Osteoblast (primary cell): Measurements from ENCODE around the gene INSIG2. TPM values are rescaled to one million over a fixed set of nuclear protein-coding genes. Genes with fewer than 3 reads are reported as not detected.
"Not testable (repeated sequence)": the region's sequence is repeated elsewhere in the genome, so short reads cannot be mapped to it uniquely, and the experiment has no call there.

ENCODE experiments used
- DNase-seq: peaks from one replicate; pipeline ENCODE4 v3.0.0; 2011; ENCODE audit warnings: low spot score, mixed read lengths; ENCODE audit not compliant: insufficient read length; ENCODE audit errors: missing footprints
- H2AFZ ChIP-seq: 2 replicates; pipeline ENCODE4 v1.6.0; 2011; ENCODE audit warnings: mild to moderate bottlenecking, low read length
- H3K27ac ChIP-seq: 2 replicates; pipeline ENCODE4 v1.5.1; 2011; ENCODE audit warnings: mild to moderate bottlenecking, low read depth, low read length, moderate library complexity
- H3K27me3 ChIP-seq: 2 replicates; pipeline ENCODE4 v1.6.0; 2012; ENCODE audit warnings: mild to moderate bottlenecking, control low read depth, inconsistent platforms, low read length, moderate library complexity; ENCODE audit not compliant: insufficient read depth
- H3K36me3 ChIP-seq: 2 replicates; pipeline ENCODE4 v1.5.1; 2011; ENCODE audit warnings: mild to moderate bottlenecking, low read length, control low read depth, moderate library complexity; ENCODE audit not compliant: insufficient read depth
- H3K4me1 ChIP-seq: 2 replicates; pipeline ENCODE4 v1.5.1; 2011; ENCODE audit warnings: mild to moderate bottlenecking, low read length, control low read depth, moderate library complexity; ENCODE audit not compliant: insufficient read depth
- H3K4me2 ChIP-seq: 2 replicates; pipeline ENCODE4 v1.6.0; 2011; ENCODE audit warnings: mild to moderate bottlenecking, low read length; ENCODE audit not compliant: insufficient read depth
- H3K4me3 ChIP-seq: fragments of 200-600 bp; sonication (generic); 3 replicates; pipeline ENCODE4 v1.5.1; 2012; ENCODE audit warnings: mild to moderate bottlenecking, low read length, inconsistent platforms; ENCODE audit not compliant: insufficient read depth
- H3K79me2 ChIP-seq: 2 replicates; pipeline ENCODE4 v1.6.0; 2012; ENCODE audit warnings: mild to moderate bottlenecking, low read length, control low read depth, inconsistent platforms; ENCODE audit not compliant: insufficient read depth
- H3K9me3 ChIP-seq: 2 replicates; pipeline ENCODE4 v1.5.1; 2011; ENCODE audit warnings: low read depth, low read length, control low read depth
- H4K20me1 ChIP-seq: 2 replicates; pipeline ENCODE4 v1.6.0; 2012; ENCODE audit warnings: mild to moderate bottlenecking, low read length, control low read depth; ENCODE audit not compliant: insufficient read depth
- total RNA-seq: library from RNA; depleted of rRNA; stranded (reverse); fragments of >200 nt; gene quantifications from 2 replicates; pipeline ENCODE4 v1.2.3, GENCODE V29; 2012
- TF ChIP-seq, protein P1 (sequence below): IDR thresholded peaks from 2 replicates; pipeline ENCODE4 v1.5.1; 2011; ENCODE audit warnings: mild to moderate bottlenecking, low read depth, low read length, moderate library complexity; ENCODE audit errors: extremely low read depth

INSIG2 gene
- total RNA-seq, 1 donor: 20.6 TPM

DNA sequence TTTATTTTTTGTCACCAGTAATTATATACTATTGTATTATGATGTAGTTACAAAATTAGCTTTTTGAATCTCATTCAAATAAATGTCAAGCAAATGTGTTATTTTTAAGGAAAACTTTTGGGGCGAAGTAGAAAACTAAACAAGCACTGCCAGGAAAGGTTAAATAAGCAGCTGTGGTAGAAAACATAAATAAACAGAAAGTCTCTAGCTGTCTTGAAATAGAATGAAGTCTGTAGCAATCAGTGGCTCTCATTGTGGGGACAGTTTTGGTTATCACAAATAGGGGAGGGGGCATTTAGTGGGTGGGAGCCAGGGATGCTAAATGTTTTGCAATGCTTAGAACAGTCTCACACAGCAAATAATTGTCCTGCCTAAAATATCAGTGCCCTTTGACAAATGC is 3.4 kb downstream of the INSIG2 start:
- no peak for DNase-seq
- peaks cover 19% of the 10 kb centered on the region for H4K20me1 ChIP-seq
- peaks cover 66% of the 10 kb centered on the region for H3K79me2 ChIP-seq
- no peak overlapping the region for H3K4me2 ChIP-seq
- H3K4me1 ChIP-seq: peaks cover 21% of the 10 kb centered on the region
- peaks cover 2% of the 10 kb centered on the region for H3K36me3 ChIP-seq
- H3K27ac ChIP-seq: no peak overlapping the region
- no peak overlapping the region for H3K4me3 ChIP-seq
- no peaks in the 10 kb centered on the region for H3K9me3 ChIP-seq
- H3K27me3 ChIP-seq: no peaks in the 10 kb centered on the region
- TF ChIP-seq, protein P1, sequence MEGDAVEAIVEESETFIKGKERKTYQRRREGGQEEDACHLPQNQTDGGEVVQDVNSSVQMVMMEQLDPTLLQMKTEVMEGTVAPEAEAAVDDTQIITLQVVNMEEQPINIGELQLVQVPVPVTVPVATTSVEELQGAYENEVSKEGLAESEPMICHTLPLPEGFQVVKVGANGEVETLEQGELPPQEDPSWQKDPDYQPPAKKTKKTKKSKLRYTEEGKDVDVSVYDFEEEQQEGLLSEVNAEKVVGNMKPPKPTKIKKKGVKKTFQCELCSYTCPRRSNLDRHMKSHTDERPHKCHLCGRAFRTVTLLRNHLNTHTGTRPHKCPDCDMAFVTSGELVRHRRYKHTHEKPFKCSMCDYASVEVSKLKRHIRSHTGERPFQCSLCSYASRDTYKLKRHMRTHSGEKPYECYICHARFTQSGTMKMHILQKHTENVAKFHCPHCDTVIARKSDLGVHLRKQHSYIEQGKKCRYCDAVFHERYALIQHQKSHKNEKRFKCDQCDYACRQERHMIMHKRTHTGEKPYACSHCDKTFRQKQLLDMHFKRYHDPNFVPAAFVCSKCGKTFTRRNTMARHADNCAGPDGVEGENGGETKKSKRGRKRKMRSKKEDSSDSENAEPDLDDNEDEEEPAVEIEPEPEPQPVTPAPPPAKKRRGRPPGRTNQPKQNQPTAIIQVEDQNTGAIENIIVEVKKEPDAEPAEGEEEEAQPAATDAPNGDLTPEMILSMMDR: no peak
- no peak overlapping the region for H2AFZ ChIP-seq

DNA sequence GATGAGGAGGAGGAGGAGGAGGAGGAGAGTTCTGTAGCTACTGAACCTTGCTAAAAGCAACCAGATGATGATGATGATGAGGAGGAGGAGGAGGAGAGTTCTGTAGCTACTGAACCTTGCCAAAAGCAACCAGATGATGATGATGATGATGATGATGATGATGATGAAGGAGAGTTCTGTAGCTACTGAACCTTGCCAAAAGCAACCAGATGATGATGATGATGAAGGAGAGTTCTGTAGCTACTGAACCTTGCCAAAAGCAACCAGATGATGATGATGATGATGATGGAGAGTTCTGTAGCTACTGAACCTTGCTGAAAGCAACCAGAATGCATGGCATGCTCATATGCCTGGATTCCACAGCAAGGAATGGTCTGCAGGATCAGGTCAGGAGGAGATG is 5.8 kb downstream of the INSIG2 start:
- H3K4me2 ChIP-seq, H3K4me3 ChIP-seq, H3K36me3 ChIP-seq, DNase-seq, H3K9me3 ChIP-seq, H2AFZ ChIP-seq, H3K27ac ChIP-seq, H3K27me3 ChIP-seq: not testable (repeated sequence)
- Histone ChIP-seq H4K20me1 (peaks cover 26% of the 10 kb centered on the region), H3K4me1 (peaks cover 17% of the 10 kb centered on the region), H3K79me2 (peaks cover 72% of the 10 kb centered on the region)

DNA sequence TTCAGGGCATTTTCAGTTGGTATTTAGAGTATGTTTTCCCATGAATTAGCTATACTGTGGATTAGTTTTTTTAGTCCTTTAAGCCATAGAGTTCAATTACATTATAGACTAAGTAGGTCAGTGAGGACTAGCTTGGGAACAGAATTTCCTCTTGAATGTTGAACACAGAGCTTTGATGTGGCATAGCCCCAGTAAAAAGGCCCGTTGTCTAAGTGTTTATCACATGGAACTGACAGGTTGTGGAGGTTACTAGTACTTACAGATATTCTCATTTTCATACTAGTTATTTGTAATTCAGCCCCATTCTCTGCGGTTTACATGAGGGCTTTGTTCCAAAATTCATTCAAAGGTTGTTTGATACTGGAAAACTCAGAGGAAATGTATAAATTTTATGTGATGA is 6.2 kb downstream of the INSIG2 start:
- Histone ChIP-seq H3K27ac (no peak overlapping the region), H3K36me3 (peaks cover 9% of the 10 kb centered on the region)

DNA sequence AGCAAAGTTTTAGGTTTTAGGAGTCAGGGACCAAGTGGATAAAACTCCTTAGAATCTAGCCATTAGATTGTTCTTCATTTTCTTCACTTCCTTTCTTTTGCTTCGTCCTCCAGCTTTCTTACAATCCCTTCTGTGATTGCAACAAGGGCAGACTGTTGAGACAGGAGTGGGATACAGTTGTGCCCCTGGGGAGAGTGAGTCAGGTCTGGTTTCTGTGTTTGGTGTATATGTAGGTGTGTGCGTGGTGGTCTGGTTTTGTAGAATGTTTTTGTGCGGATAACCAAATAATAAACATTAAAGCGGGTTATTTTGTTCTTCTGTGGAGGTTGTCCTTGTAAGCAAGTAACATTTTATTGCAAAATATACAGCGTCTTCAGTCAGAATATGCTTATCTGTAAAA is 7.3 kb downstream of the INSIG2 start:
- H4K20me1 ChIP-seq: peaks cover 26% of the 10 kb centered on the region
- H3K36me3 ChIP-seq: peaks cover 9% of the 10 kb centered on the region
- peaks cover 58% of the 10 kb centered on the region for H3K79me2 ChIP-seq
- no peak overlapping the region for H3K27ac ChIP-seq
- H3K9me3 ChIP-seq: no peaks in the 10 kb centered on the region
- H3K4me2 ChIP-seq: no peak overlapping the region
- no peak for DNase-seq
- H2AFZ ChIP-seq: no peak overlapping the region
- no peak overlapping the region for H3K4me3 ChIP-seq
- H3K27me3 ChIP-seq: no peaks in the 10 kb centered on the region
- TF ChIP-seq, protein P1: no peak
- peaks cover 8% of the 10 kb centered on the region for H3K4me1 ChIP-seq

More for the DNA sequence above, 6.2 kb downstream of the INSIG2 start:
- Histone ChIP-seq H3K4me1 (peaks cover 15% of the 10 kb centered on the region), H4K20me1 (peaks cover 26% of the 10 kb centered on the region), H3K9me3 (no peaks in the 10 kb centered on the region), H3K4me2 (no peak overlapping the region), H2AFZ (no peak overlapping the region), H3K79me2 (peaks cover 69% of the 10 kb centered on the region), H3K27me3 (no peaks in the 10 kb centered on the region), H3K4me3 (no peak overlapping the region)
- DNase-seq: no peak
- TF ChIP-seq, protein P1: no peak
